Lower lobe of right lung (tissue), 2 donors: ENCODE data around the gene WWP2. TPM values are rescaled to one million over a fixed set of nuclear protein-coding genes. Genes with fewer than 3 reads are reported as not detected.

ENCODE experiments used
- ATAC-seq, 2 donors: fragments of 200-7000 bp; cut with Tn5 transposase; one replicate each; pipeline ENCODE4 v1.9.1; 2020 to 2022; ENCODE audit warnings: mild to moderate bottlenecking in 2 of 2, moderate library complexity in 2 of 2
- DNase-seq: peaks from one replicate; pipeline ENCODE4 v3.0.0-alpha.2; 2020
- H3K27ac ChIP-seq: fragments of 200-600 bp; one replicate; pipeline ENCODE4 v1.8.0; 2022
- H3K27me3 ChIP-seq: fragments of 200-600 bp; one replicate; pipeline ENCODE4 v1.8.0; 2022; ENCODE audit warnings: low read depth
- H3K36me3 ChIP-seq: fragments of 200-600 bp; one replicate; pipeline ENCODE4 v1.8.0; 2022; ENCODE audit warnings: mild to moderate bottlenecking
- H3K4me1 ChIP-seq: fragments of 200-600 bp; one replicate; pipeline ENCODE4 v1.8.0; 2022
- H3K4me3 ChIP-seq: fragments of 200-600 bp; one replicate; pipeline ENCODE4 v1.8.0; 2022; ENCODE audit warnings: mild to moderate bottlenecking
- H3K9me3 ChIP-seq: fragments of 200-600 bp; one replicate; pipeline ENCODE4 v1.8.0; 2022
- CTCF ChIP-seq: fragments of 200-600 bp; IDR thresholded peaks from one replicate; pipeline ENCODE4 v1.8.0; 2022; ENCODE audit warnings: antibody characterized with exemption, mild to moderate bottlenecking
- intact Hi-C: fragments of 100-400 bp; cut with DNase I; formaldehyde crosslinking; loops from one replicate; pipeline ENCODE4 v1.11.0; 2022
- total RNA-seq: library from RNA; stranded (reverse); fragmentation: NEBNext Ultra II Directional; extraction: Animal tissue kit (Norgen Biotek cat#: 25700); gene quantifications from one replicate; pipeline ENCODE4 v1.2.1, GENCODE V29; 2021
- donor health status: DM: no; HTN: yes; CAD: no; lungs with severe emphysema.

The WWP2 gene
- total RNA-seq, 1 donor from 2014 or later: 83.7 TPM

DNA sequence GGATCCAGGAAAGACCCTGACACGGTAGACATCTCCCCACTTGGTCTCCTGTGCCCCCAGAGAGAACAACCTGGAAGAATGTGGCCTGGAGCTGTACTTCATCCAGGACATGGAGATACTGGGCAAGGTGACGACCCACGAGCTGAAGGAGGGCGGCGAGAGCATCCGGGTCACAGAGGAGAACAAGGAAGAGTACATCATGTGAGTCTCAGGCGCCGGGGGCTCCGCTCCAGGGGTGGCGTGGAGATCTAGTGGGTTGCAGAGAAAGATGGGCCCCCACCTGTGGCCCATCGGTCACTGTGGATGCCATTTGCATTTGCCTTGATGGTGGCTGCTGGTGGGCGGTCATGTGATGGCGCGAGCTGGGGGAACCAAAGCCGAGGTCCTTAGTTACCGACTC, 174.1 kb downstream of the WWP2 start:
- intact Hi-C loops: no loop called here
- Histone ChIP-seq H3K9me3 (no peaks in the 10 kb centered on the region), H3K4me1 (no peaks in the 10 kb centered on the region), H3K27ac (no peak overlapping the region), H3K27me3 (no peaks in the 10 kb centered on the region), H3K4me3 (no peak overlapping the region), H3K36me3 (peaks cover 100% of the 10 kb centered on the region)
- ATAC-seq: no peak
- TF ChIP-seq CTCF: no peak
- no peak for DNase-seq

DNA sequence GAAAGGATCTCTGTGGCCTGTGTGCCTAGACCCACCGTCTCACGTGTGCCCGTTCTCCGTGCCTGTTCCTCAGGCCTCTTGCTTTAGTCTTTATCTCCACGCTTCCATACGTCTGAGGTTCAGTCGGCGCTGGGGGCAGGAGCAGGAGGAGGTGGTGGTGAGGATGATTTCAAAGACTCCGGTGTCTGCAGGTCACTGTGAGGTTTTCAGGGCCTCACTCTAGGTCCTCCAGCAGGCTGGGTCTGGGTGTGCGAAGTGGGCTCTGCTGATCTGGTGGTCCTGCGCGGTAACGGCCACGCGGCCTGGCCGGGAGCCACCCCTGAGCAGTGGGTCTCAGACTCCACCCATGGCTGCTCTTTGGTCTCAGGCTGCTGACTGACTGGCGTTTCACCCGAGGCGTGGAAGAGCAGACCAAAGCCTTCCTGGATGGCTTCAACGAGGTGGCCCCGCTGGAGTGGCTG, 174.6 kb downstream of the WWP2 start:
- ATAC-seq (no peak), DNase-seq (peak; percentile 32)
- Histone ChIP-seq H3K27me3 (no peaks in the 10 kb centered on the region), H3K36me3 (peaks cover 97% of the 10 kb centered on the region), H3K4me3 (no peak overlapping the region), H3K9me3 (no peaks in the 10 kb centered on the region), H3K4me1 (peaks cover 2% of the 10 kb centered on the region), H3K27ac (no peak overlapping the region)
- TF ChIP-seq CTCF: no peak
- intact Hi-C loops: no loop called here

DNA sequence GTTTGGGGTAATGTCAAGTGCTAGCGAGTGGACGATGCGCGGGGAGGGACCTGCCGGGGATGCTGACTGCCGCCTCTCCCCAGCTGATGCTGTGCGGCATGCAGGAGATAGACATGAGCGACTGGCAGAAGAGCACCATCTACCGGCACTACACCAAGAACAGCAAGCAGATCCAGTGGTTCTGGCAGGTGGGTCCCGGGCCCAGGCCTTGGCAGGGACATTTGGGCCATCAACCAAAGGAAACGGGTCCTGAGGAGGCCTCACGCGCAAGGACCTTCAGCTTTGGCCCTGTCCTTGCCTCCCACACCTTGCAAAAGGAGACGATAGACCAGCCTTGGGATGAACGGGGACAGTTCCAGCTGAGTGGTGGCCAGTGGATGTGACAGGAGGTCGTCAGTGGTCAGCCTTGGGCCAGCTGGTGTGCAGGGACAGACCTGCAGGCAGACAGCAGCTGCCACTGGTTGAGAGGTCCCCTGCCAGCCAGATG, 175.4 kb downstream of the WWP2 start:
- Histone ChIP-seq H3K27ac (no peak overlapping the region), H3K4me3 (no peak overlapping the region), H3K9me3 (no peaks in the 10 kb centered on the region), H3K4me1 (peaks cover 7% of the 10 kb centered on the region), H3K36me3 (peaks cover 94% of the 10 kb centered on the region), H3K27me3 (no peaks in the 10 kb centered on the region)
- TF ChIP-seq CTCF: no peak
- DNase-seq (peak; percentile 33), ATAC-seq (no peak)
- intact Hi-C loops: no loop called here

- no peak overlapping the region for H3K27ac ChIP-seq
- peaks cover 78% of the 10 kb centered on the region for H3K36me3 ChIP-seq
- no peaks in the 10 kb centered on the region for H3K9me3 ChIP-seq
- H3K4me1 ChIP-seq: peaks cover 7% of the 10 kb centered on the region
- intact Hi-C loops: no loop called here
- no peak for TF ChIP-seq CTCF
- no peak overlapping the region for H3K4me3 ChIP-seq
- ATAC-seq: no peak
- peak; percentile 35 for DNase-seq
- H3K27me3 ChIP-seq: no peaks in the 10 kb centered on the region
Observed at GRCh38 chr16:69938981-69939820, 177.1 kb downstream of the WWP2 start.

GRCh38 chr16:69939821-69940585, 177.9 kb downstream of the WWP2 start:
- Histone ChIP-seq H3K4me3 (no peak overlapping the region), H3K27me3 (no peaks in the 10 kb centered on the region), H3K4me1 (peaks cover 7% of the 10 kb centered on the region), H3K36me3 (peaks cover 70% of the 10 kb centered on the region), H3K27ac (no peak overlapping the region), H3K9me3 (no peaks in the 10 kb centered on the region)
- ATAC-seq: no peak
- no peak for TF ChIP-seq CTCF
- DNase-seq: peak; percentile 47
- intact Hi-C loops: no loop called here
